GM23248 (cell line): ENCODE data around the gene TUBA4A. TPM values are rescaled to one million over a fixed set of nuclear protein-coding genes. Genes with fewer than 3 reads are reported as not detected.

Experiments used
- DNase-seq: peaks from one replicate; pipeline ENCODE4 v3.0.0-alpha.2; 2015
- H2AFZ ChIP-seq: fragments of 200-600 bp; sonication (generic); 2 replicates; pipeline ENCODE4 v1.6.1; 2016; ENCODE audit warnings: antibody characterized with exemption
- H3F3A ChIP-seq: fragments of 200-600 bp; sonication (generic); 2 replicates; pipeline ENCODE4 v1.6.1; 2016; ENCODE audit warnings: mild to moderate bottlenecking, antibody characterized with exemption, mixed run types; ENCODE audit not compliant: insufficient read depth
- H3K27ac ChIP-seq: fragments of 200-600 bp; sonication (generic); 2 replicates; pipeline ENCODE4 v1.5.1; 2016; ENCODE audit warnings: mild to moderate bottlenecking
- H3K27me3 ChIP-seq: fragments of 200-600 bp; sonication (generic); replicated peaks from 2 replicates; pipeline ENCODE4 v1.6.1; 2016; ENCODE audit warnings: mild to moderate bottlenecking; ENCODE audit not compliant: insufficient read depth
- H3K36me3 ChIP-seq: fragments of 200-600 bp; sonication (generic); 2 replicates; pipeline ENCODE4 v1.6.1; 2016; ENCODE audit warnings: low read depth, mild to moderate bottlenecking
- H3K4me1 ChIP-seq: fragments of 200-600 bp; sonication (generic); 2 replicates; pipeline ENCODE4 v1.6.1; 2016; ENCODE audit warnings: mild to moderate bottlenecking; ENCODE audit not compliant: insufficient read depth
- H3K4me2 ChIP-seq: fragments of 200-600 bp; sonication (generic); one replicate; pipeline ENCODE4 v1.6.1; 2016; ENCODE audit warnings: mild to moderate bottlenecking; ENCODE audit not compliant: unreplicated experiment
- H3K4me3 ChIP-seq: fragments of 200-600 bp; sonication (generic); 2 replicates; pipeline ENCODE4 v1.5.1; 2016; ENCODE audit warnings: mild to moderate bottlenecking
- H3K79me2 ChIP-seq: fragments of 200-600 bp; sonication (generic); 2 replicates; pipeline ENCODE4 v1.6.1; 2016; ENCODE audit warnings: mild to moderate bottlenecking; ENCODE audit not compliant: insufficient read depth
- H3K9ac ChIP-seq: fragments of 200-600 bp; sonication (generic); 2 replicates; pipeline ENCODE4 v1.6.1; 2016; ENCODE audit warnings: mild to moderate bottlenecking
- H3K9me2 ChIP-seq: fragments of 200-600 bp; sonication (generic); 2 replicates; pipeline ENCODE4 v1.6.1; 2016; ENCODE audit warnings: mixed run types, mild to moderate bottlenecking, moderate library complexity; ENCODE audit not compliant: insufficient read depth
- H3K9me3 ChIP-seq: fragments of 200-600 bp; sonication (generic); one replicate; pipeline ENCODE4 v1.6.1; 2017; ENCODE audit warnings: low read depth
- H4K20me1 ChIP-seq: fragments of 200-600 bp; sonication (generic); 2 replicates; pipeline ENCODE4 v1.6.0; 2016; ENCODE audit not compliant: insufficient read depth
- EZH2 ChIP-seq: fragments of 200-600 bp; sonication (generic); IDR thresholded peaks from 2 replicates; pipeline ENCODE4 v1.6.1; 2018; ENCODE audit warnings: antibody characterized with exemption, mild to moderate bottlenecking; ENCODE audit not compliant: insufficient read depth, poor library complexity, severe bottlenecking
- EZH2phosphoT487 ChIP-seq: fragments of 200-600 bp; sonication (generic); IDR thresholded peaks from 2 replicates; pipeline ENCODE4 v1.6.1; 2018; ENCODE audit warnings: antibody characterized with exemption, moderate library complexity, mild to moderate bottlenecking, low read depth; ENCODE audit not compliant: insufficient read depth
- WGBS, 2 experiments: methylation state at CpG; one replicate each; pipeline ENCODE4 v1.1.6; 2015 to 2017; ENCODE audit warnings: low lambda C conversion rate in 2 of 2, low coverage in 1 of 2; ENCODE audit errors: missing lambda C conversion rate in 2 of 2; 5-methylcytosine and 5-hydroxymethylcytosine counted together
- in situ Hi-C: fragments of 300-500 bp; cut with MboI; formaldehyde crosslinking; loops from 2 replicates; pipeline ENCODE4 v1.15.0; 2020
- polyA plus RNA-seq: library from polyadenylated mRNA; unstranded; fragments of >200 nt; fragmentation: Nextera tagmentation; extraction: Ambion mirVana; gene quantifications from 2 replicates; pipeline ENCODE4 v1.2.1, GENCODE V29; 2016
- total RNA-seq: library from RNA; depleted of rRNA; stranded (reverse); fragments of >200 nt; shearing (Covaris generic); gene quantifications from 2 replicates; pipeline ENCODE4 v1.2.3, GENCODE V29; 2014

The TUBA4A gene
- total and polyA plus RNA-seq, 2 experiments from 2014 or later, result 14.3 to 14.5 TPM

GRCh38 chr2:219249203-219249980, 4.3 kb downstream of the TUBA4A start:
- Histone ChIP-seq H3K27me3 (no peaks in the 10 kb centered on the region), H3K4me1 (peaks cover 54% of the 10 kb centered on the region), H3K36me3 (no peaks in the 10 kb centered on the region), H3K9ac (peak overlapping the region; percentile 66), H3F3A (peaks cover 43% of the 10 kb centered on the region), H2AFZ (0 out of 2 replicates have a peak overlapping the region, but pooled peaks have one; percentile 2), H4K20me1 (no peaks in the 10 kb centered on the region), H3K9me3 (no peaks in the 10 kb centered on the region), H3K79me2 (peaks cover 30% of the 10 kb centered on the region), H3K9me2 (no peaks in the 10 kb centered on the region), H3K27ac (peak overlapping the region; percentile 89), H3K4me3 (peak overlapping the region; percentile 28; the same call in 1 of the 2 replicates), H3K4me2 (peak overlapping the region; percentile 80)
- no peak for TF ChIP-seq EZH2phosphoT487
- TF ChIP-seq EZH2, result no peak
- DNase-seq, result peak; percentile 92
- 20 to 22% methylated on average over 7 of the region's 7 CpGs for WGBS, 2 experiments
- in situ Hi-C loops, result no loop called here

GRCh38 chr2:219248845-219249202, 4.9 kb downstream of the TUBA4A start:
- H3K9ac ChIP-seq, result peak overlapping the region; percentile 66
- no peaks in the 10 kb centered on the region for H3K36me3 ChIP-seq
- TF ChIP-seq EZH2phosphoT487, result no peak
- TF ChIP-seq EZH2, result no peak
- H3K4me2 ChIP-seq, result peak overlapping the region; percentile 80
- peak overlapping the region; percentile 28; the same call in 1 of the 2 replicates for H3K4me3 ChIP-seq
- no peaks in the 10 kb centered on the region for H3K9me2 ChIP-seq
- in situ Hi-C loops, result no loop called here
- no peak overlapping the region for H2AFZ ChIP-seq
- no peaks in the 10 kb centered on the region for H4K20me1 ChIP-seq
- H3K27ac ChIP-seq, result peak overlapping the region; percentile 89
- whole genome bisulfite sequencing, 2 experiments, result 68 to 77% methylated on average over 2 of the region's 2 CpGs
- H3K4me1 ChIP-seq, result peaks cover 56% of the 10 kb centered on the region
- peaks cover 34% of the 10 kb centered on the region for H3K79me2 ChIP-seq
- no peaks in the 10 kb centered on the region for H3K27me3 ChIP-seq
- no peaks in the 10 kb centered on the region for H3K9me3 ChIP-seq
- peak; percentile 24 for DNase-seq
- H3F3A ChIP-seq, result peaks cover 43% of the 10 kb centered on the region

- Histone ChIP-seq H3K4me3 (no peak overlapping the region), H3K9ac (no peak overlapping the region), H2AFZ (no peak overlapping the region), H3K9me3 (no peaks in the 10 kb centered on the region), H3K27me3 (no peaks in the 10 kb centered on the region), H3K27ac (peak overlapping the region; percentile 89), H3K4me1 (peaks cover 49% of the 10 kb centered on the region), H3K4me2 (no peak overlapping the region), H3F3A (peaks cover 43% of the 10 kb centered on the region), H3K9me2 (no peaks in the 10 kb centered on the region), H3K79me2 (peaks cover 34% of the 10 kb centered on the region), H4K20me1 (no peaks in the 10 kb centered on the region), H3K36me3 (no peaks in the 10 kb centered on the region)
- DNase-seq, result no peak
- WGBS, 2 experiments, result 92 to 96% methylated on average over 17 of the region's 17 CpGs
- TF ChIP-seq EZH2, result no peak
- TF ChIP-seq EZH2phosphoT487, result no peak
- in situ Hi-C loops, result no loop called here
These were observed 5.8 kb downstream of the TUBA4A start for GRCh38 chr2:219247678-219248642.

- H3K4me2 ChIP-seq, result peak overlapping the region; percentile 94
- in situ Hi-C loops, result no loop called here
These were observed 7.2 kb downstream of the TUBA4A start for GRCh38 chr2:219246559-219246958.

More at GRCh38 chr2:219246559-219246958, 7.2 kb downstream of the TUBA4A start:
- no peak overlapping the region for H2AFZ ChIP-seq
- no peak overlapping the region for H3K27ac ChIP-seq
- no peaks in the 10 kb centered on the region for H4K20me1 ChIP-seq
- H3K4me3 ChIP-seq, result peak overlapping the region; percentile 91
- TF ChIP-seq EZH2, result no peak
- no peak for TF ChIP-seq EZH2phosphoT487
- DNase-seq, result no peak
- peak overlapping the region; percentile 98 for H3K9ac ChIP-seq
- no peaks in the 10 kb centered on the region for H3K9me2 ChIP-seq
- peaks cover 35% of the 10 kb centered on the region for H3K4me1 ChIP-seq
- peaks cover 34% of the 10 kb centered on the region for H3K79me2 ChIP-seq
- no peaks in the 10 kb centered on the region for H3K27me3 ChIP-seq
- H3F3A ChIP-seq, result peaks cover 38% of the 10 kb centered on the region
- 97 to 98% methylated on average over 10 of the region's 10 CpGs for WGBS, 2 experiments
- no peaks in the 10 kb centered on the region for H3K9me3 ChIP-seq
- H3K36me3 ChIP-seq, result no peaks in the 10 kb centered on the region
